ENCODE measurements around the gene PPP1R10.

Gene PPP1R10

GRCh38 chr6:30555816-30556065 lies 61.3 kb downstream of the PPP1R10 start:
- DNase-seq, result no peak

GRCh38 chr6:30554962-30555815 lies 61.9 kb downstream of the PPP1R10 start:
- DNase-seq, result no peak

DNA sequence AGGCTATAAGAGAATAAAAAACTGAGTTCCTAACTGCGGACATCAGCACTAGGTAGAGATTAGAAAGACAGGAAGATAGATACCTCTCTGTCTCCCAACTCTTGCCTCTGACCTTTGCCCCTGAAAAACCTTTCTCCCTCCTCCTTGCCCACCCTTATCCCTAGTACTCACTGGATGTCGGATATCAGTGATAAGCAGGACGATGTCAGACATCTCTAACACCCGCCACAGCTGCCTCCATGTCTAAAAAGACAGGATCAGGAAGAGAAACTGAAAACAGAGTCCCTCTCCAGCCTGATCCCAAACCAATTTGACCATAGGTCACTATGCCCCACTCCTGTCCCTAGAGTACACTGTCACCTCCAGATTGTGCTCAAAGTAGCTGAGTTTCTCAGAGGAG lies 62.6 kb downstream of the PPP1R10 start:
- DNase-seq, result no peak

Data from NCI-H1436 (cell line).